ENCODE measurements around the gene SMYD1.

- TF ChIP-seq NFIC (IDR thresholded peaks at IDR 0.05): no peak
- TF ChIP-seq RAD21 (IDR thresholded peaks at IDR 0.05; ENCODE audit: low read depth): no peak
- TF ChIP-seq FOXM1 (IDR thresholded peaks at IDR 0.05; ENCODE audit: borderline replicate concordance, low read depth): no peak
- no peak for TF ChIP-seq TAF1 (IDR thresholded peaks at IDR 0.05; ENCODE audit: low read depth)
- TF ChIP-seq EGR1 (IDR thresholded peaks at IDR 0.05): no peak
- TF ChIP-seq, protein P1, sequence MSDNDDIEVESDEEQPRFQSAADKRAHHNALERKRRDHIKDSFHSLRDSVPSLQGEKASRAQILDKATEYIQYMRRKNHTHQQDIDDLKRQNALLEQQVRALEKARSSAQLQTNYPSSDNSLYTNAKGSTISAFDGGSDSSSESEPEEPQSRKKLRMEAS (IDR thresholded peaks at IDR 0.05): no peak
- TF ChIP-seq EP300 (IDR thresholded peaks at IDR 0.05; ENCODE audit: borderline replicate concordance): no peak
Measured at GRCh38 chr2:88141952-88142351, 74.3 kb downstream of the SMYD1 start.
